ENCODE data around the gene DAND5. TPM values are rescaled to one million over a fixed set of nuclear protein-coding genes. Genes with fewer than 3 reads are reported as not detected.
A peak's percentile ranks its signal among the peaks of the same experiment; 100 is the strongest.

Gene DAND5
- total and polyA plus RNA-seq, 9 donors: 0.11 to 0.15 TPM; not detected in 7

DNA sequence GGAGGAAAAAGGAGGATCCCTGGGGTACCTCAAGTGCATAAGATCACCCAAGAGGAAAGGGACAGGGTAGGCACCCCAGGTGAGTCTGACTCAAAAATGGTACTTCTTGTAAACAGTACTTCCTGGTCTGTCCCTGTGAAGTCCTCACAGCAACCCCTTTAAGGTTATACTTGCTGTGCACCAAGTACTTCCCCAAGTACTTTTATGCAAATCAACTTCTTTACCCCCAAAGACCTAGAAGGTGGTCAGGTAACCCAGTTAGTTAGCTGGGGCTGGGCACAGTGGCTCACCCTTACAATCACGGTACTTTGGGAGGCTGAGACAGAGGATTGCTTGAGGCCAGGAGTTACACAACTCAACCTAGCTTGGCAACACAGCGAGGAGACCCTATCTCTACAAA is 28.5 kb upstream of the DAND5 start:
- peaks cover 5% of the 10 kb centered on the region for H3K4me1 ChIP-seq (ENCODE audit: insufficient read depth)
- TF ChIP-seq, protein P1, sequence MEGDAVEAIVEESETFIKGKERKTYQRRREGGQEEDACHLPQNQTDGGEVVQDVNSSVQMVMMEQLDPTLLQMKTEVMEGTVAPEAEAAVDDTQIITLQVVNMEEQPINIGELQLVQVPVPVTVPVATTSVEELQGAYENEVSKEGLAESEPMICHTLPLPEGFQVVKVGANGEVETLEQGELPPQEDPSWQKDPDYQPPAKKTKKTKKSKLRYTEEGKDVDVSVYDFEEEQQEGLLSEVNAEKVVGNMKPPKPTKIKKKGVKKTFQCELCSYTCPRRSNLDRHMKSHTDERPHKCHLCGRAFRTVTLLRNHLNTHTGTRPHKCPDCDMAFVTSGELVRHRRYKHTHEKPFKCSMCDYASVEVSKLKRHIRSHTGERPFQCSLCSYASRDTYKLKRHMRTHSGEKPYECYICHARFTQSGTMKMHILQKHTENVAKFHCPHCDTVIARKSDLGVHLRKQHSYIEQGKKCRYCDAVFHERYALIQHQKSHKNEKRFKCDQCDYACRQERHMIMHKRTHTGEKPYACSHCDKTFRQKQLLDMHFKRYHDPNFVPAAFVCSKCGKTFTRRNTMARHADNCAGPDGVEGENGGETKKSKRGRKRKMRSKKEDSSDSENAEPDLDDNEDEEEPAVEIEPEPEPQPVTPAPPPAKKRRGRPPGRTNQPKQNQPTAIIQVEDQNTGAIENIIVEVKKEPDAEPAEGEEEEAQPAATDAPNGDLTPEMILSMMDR (IDR thresholded peaks at IDR 0.05): no peak
- TF ChIP-seq EP300 (IDR thresholded peaks at IDR 0.05) (no peak), POLR2A (IDR thresholded peaks at IDR 0.05) (no peak)
- WGBS, 3 donors: 75 to 87% (median 84%) methylated on average over 2 of the region's 2 CpGs
- no peak for DNase-seq
- H3K36me3 ChIP-seq: no peaks in the 10 kb centered on the region
- intact Hi-C loops (cut with DNase I): no loop called here
- no peak overlapping the region for H3K27ac ChIP-seq
- H3K27me3 ChIP-seq: no peaks in the 10 kb centered on the region
- no peak overlapping the region for H3K4me3 ChIP-seq
- H3K9me3 ChIP-seq: no peaks in the 10 kb centered on the region

DNA sequence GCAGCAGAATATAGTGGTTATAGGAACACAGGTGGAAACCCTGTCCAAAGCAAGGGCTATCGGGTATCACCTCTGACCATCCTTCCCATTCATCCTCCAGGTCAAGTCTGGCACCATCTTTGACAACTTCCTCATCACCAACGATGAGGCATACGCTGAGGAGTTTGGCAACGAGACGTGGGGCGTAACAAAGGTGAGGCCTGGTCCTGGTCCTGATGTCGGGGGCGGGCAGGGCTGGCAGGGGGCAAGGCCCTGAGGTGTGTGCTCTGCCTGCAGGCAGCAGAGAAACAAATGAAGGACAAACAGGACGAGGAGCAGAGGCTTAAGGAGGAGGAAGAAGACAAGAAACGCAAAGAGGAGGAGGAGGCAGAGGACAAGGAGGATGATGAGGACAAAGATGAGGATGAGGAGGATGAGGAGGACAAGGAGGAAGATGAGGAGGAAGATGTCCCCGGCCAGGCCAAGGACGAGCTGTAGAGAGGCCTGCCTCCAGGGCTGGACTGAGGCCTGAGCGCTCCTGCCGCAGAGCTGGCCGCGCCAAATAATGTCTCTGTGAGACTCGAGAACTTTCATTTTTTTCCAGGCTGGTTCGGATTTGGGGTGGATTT is 25.8 kb upstream of the DAND5 start:
- no peaks in the 10 kb centered on the region for H3K36me3 ChIP-seq
- H3K4me1 ChIP-seq (ENCODE audit: insufficient read depth): peaks cover 2% of the 10 kb centered on the region
- no peak overlapping the region for H3K4me3 ChIP-seq
- intact Hi-C loops (cut with DNase I): no loop called here
- no peak overlapping the region for H3K27ac ChIP-seq
- no peak for TF ChIP-seq POLR2A (IDR thresholded peaks at IDR 0.05)
- TF ChIP-seq, protein P1 (IDR thresholded peaks at IDR 0.05): no peak
- TF ChIP-seq EP300 (IDR thresholded peaks at IDR 0.05): no peak
- 75 to 82% (median 76%) methylated on average over 18 of the region's 18 CpGs for WGBS, 3 donors
- H3K9me3 ChIP-seq: no peaks in the 10 kb centered on the region
- H3K27me3 ChIP-seq: no peaks in the 10 kb centered on the region
- DNase-seq: peak in 1 of 5 donors; percentile 42

DNA sequence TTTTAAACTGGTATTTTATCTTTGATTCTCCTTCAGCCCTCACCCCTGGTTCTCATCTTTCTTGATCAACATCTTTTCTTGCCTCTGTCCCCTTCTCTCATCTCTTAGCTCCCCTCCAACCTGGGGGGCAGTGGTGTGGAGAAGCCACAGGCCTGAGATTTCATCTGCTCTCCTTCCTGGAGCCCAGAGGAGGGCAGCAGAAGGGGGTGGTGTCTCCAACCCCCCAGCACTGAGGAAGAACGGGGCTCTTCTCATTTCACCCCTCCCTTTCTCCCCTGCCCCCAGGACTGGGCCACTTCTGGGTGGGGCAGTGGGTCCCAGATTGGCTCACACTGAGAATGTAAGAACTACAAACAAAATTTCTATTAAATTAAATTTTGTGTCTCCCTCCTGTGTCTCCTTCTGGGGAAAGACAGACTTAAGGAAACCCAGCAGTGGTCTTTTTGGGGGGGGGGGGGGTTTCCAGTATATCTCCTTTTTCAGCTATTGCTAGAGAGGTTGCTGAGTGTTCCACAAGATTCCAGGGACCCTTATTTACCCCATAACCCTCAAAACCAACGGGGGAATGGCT is 25.2 kb upstream of the DAND5 start:
- intact Hi-C loops (cut with DNase I): no loop called here
- Histone ChIP-seq H3K9me3 (no peaks in the 10 kb centered on the region), H3K36me3 (no peaks in the 10 kb centered on the region), H3K27ac (no peak overlapping the region), H3K27me3 (no peaks in the 10 kb centered on the region), H3K4me1 (ENCODE audit: insufficient read depth) (peaks cover 2% of the 10 kb centered on the region), H3K4me3 (no peak overlapping the region)
- WGBS, 3 donors: 52 to 73% (median 57%) methylated on average over 2 of the region's 2 CpGs
- DNase-seq: no peak
- TF ChIP-seq EP300 (IDR thresholded peaks at IDR 0.05) (no peak), POLR2A (IDR thresholded peaks at IDR 0.05) (no peak)
- TF ChIP-seq, protein P1 (IDR thresholded peaks at IDR 0.05): no peak

DNA sequence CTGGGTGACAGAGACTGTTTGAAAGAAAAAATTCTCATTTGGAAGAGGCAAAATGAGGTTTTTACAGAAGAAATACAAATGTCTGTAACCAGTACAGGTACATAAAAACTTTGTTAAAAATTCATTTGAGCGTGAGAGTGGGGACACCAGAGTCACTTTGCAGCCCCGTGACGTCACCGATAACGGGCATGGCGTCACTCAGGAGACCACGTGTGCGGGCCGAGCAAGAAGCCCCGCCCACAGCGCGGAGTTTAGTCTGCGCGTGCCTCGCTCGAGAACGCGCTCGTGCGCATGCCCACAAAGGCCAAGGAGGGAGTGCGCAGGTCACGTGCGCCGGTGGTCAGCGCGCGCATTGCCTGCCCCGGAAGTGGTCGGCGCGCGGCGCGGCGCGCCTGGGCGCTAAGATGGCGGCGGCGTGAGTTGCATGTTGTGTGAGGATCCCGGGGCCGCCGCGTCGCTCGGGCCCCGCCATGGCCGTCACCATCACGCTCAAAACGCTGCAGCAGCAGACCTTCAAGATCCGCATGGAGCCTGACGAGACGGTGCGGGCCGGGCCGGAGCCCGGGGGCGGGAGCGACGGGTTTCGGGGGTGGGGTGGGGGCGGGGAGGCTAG is 23.8 kb upstream of the DAND5 start, which contains the start of gene RAD23A:
RAD23A (plus strand) TSS at position 384 of the 613 bp plus-strand sequence; CDS start at position 471, 87 bp downstream.
- peak within 1 kb of the TSS; percentile 96 for H3K4me3 ChIP-seq
- H3K9me3 ChIP-seq: no peaks in the 10 kb centered on the region
- no peaks in the 10 kb centered on the region for H3K36me3 ChIP-seq
- DNase-seq: peak; percentile 98 to 100 (median 99)
- peak within 1 kb of the TSS; percentile 83 to 85 for H3K27ac ChIP-seq
- H3K27me3 ChIP-seq: no peaks in the 10 kb centered on the region
- TF ChIP-seq POLR2A (IDR thresholded peaks at IDR 0.05) (peak; percentile 89), EP300 (IDR thresholded peaks at IDR 0.05) (peak; percentile 9)
- TF ChIP-seq, protein P1 (IDR thresholded peaks at IDR 0.05): peak in 1 of 3 donors; percentile 24
- intact Hi-C loops (cut with DNase I): no loop called here
- no peaks in the 10 kb centered on the region for H3K4me1 ChIP-seq (ENCODE audit: insufficient read depth)
- 0 to 1% (median 0%) methylated on average over 46 to 62 of the region's 62 CpGs for WGBS, 3 donors

All from ovary (tissue), 9 donors.